Breast epithelium (tissue), 3 donors: Measurements from ENCODE around the gene RNF224.

Experiments
- CTCF ChIP-seq, 3 donors: fragments of 450-650 bp; IDR thresholded peaks; one replicate each; pipeline ENCODE4 v1.5.1; 2016 to 2017; ENCODE audit warnings: antibody characterized with exemption in 3 of 3, mild to moderate bottlenecking in 3 of 3, moderate library complexity in 3 of 3
- POLR2A ChIP-seq: fragments of 450-650 bp; IDR thresholded peaks from one replicate; pipeline ENCODE4 v1.6.1; 2016; ENCODE audit warnings: antibody characterized with exemption, mild to moderate bottlenecking, moderate library complexity
- POLR2AphosphoS5 ChIP-seq, 3 donors: sonication (generic); formaldehyde crosslinking; IDR thresholded peaks; one replicate each; pipeline ENCODE4 v1.6.1; 2017; ENCODE audit warnings: antibody characterized with exemption in 3 of 3

- TF ChIP-seq CTCF (IDR thresholded peaks at IDR 0.05): no peak
- no peak for TF ChIP-seq POLR2A
- TF ChIP-seq POLR2AphosphoS5 (IDR thresholded peaks at IDR 0.05): no peak
These were observed 1.5 kb upstream of the RNF224 start for GRCh38 chr9:137225699-137226331.
